Left lobe of liver (tissue), 2 donors: ENCODE results near the gene AAK1. TPM values are rescaled to one million over a fixed set of nuclear protein-coding genes. Genes with fewer than 3 reads are reported as not detected.
"Not testable (repeated sequence)": the region's sequence is repeated elsewhere in the genome, so short reads cannot be mapped to it uniquely, and the experiment has no call there.

ENCODE experiments used
- ATAC-seq: fragments of 200-7000 bp; cut with Tn5 transposase; one replicate; pipeline ENCODE4 v1.9.1; 2020; ENCODE audit warnings: mild to moderate bottlenecking, moderate library complexity
- DNase-seq: peaks from one replicate; pipeline ENCODE4 v3.0.0-alpha.2; 2020; ENCODE audit warnings: low spot score
- total RNA-seq: library from RNA; stranded (reverse); gene quantifications from one replicate; pipeline ENCODE4 v1.2.1, GENCODE V29; 2021
- donor health status: DM: no; HTN: no; CAD: no; lungs with moderate emphysema.
- donor health status: DM: no; HTN: yes; CAD: no.

AAK1 gene
- total RNA-seq, 1 donor from 2014 or later, result 16.2 TPM

DNA sequence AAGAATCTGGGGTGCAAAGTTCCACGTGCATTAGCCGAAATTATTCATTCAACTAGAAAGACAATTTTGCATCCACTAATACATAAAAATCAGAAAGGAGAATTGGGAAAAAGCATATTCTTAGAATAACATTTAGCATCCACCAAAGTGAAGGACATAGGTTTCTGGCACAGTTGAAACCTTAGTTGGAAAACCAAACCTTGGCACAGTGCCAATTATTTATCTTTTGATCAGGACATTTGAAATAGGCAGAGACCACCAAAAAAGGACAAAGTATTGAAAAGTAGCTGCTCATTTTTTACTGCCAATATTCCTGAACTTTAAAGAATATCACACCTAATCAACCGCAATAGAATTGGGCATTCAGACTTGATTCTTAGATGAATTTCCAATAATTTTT lies 180.8 kb downstream of the AAK1 start:
- DNase-seq (no peak), ATAC-seq (no peak)

DNA sequence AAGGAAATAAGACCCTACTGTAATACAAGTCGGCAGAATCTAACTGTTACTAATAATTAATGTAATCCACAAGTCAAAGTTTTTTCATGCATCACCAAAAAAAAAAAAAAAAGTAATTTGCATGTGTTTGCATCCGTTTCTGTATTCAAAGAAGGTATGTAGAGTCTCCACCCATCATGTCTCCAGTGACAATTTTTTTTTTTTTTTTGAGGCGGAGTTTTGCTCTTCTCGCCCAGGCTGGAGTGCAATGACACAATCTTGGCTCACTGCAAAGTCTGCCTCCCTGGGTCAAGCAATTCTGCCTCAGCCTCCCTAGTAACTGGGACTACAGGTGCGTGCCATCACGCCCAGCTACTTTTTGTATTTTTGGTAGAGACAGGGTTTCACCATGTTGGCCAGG lies 182.1 kb downstream of the AAK1 start:
- no peak for DNase-seq

DNA sequence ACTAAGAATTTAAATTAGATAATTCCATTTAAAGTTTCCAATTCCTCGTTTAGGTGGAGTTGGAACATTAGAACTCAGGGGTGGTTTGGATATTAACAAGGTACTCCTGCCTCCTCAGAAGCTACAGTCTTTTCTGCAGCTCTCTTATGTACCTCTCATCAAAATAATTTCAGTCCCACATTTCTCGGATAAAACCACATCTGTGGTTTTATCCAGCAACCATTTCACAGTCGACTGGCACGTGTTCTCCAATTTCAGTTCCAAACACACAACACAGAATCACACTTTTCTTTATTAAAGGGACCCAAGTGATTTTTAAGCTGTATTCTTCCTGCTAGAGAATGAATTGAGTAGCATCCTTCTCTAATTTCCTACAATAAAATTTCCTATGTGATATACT lies 183.6 kb downstream of the AAK1 start:
- ATAC-seq (no peak), DNase-seq (no peak)

More for the DNA sequence above, 182.1 kb downstream of the AAK1 start:
- no peak for ATAC-seq

DNA sequence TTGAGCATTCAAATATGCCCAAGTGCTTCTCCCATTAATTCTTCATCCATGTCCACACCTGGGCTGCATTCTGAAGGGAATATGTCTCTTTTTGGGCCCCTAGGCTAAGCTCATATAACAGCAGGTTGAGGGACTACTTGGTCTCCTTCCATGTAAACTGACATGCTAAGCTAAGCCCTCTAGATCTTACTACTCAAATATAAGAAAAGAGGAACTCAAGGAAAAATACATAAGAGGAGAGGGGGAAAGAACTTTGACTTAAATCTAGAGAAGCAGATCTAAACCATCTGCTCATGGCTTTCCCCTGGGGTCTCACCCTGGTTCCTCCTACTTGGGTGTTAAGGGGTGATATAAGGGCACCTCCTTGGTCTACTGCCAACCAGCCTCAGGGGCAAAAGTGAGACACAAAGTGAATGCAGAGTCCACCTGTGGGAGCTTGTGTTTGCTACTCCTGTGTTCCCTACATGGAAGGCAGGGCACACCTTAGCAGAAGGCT lies 186.5 kb downstream of the AAK1 start:
- DNase-seq (no peak), ATAC-seq (no peak)

DNA sequence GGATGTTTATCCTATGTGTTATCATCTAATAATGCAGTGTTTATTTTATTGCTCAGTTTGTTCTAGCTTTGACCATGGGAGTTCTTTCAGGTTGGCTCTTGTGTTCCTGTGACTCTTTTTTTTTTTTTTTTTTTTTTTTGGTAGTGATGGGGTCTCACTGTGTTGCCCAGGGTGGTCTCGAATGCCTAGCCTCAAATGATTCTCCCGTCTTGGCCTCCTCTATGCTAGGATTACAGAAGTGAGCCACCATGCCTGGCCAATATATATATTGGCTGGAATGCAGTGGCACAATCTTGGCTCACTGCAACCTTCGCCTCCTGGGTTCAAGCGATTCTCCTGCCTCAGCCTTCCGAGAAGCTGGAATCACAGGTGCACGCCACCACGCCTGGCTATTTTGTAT lies 187.4 kb downstream of the AAK1 start:
- ATAC-seq (no peak), DNase-seq (no peak)

DNA sequence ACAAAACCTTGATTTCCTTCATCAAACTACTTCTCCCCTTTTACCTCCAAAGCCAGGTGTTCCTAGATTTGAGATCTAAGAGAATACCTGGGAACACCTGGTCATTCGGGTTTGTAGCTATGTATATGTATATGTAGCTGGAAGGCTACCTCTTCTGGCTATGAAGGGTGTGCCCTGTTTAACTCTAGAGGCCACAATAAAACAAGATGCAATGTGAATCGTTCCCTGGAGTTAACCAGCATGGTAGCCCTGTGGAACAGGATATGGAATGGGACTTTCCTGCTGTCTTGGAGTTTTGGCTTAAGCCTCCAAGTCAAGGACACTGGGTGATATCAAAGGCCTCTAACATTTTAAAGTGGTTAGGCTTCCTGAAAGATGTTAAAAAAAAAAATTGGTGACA lies 188.6 kb downstream of the AAK1 start:
- ATAC-seq, result no peak
- no peak for DNase-seq

DNA sequence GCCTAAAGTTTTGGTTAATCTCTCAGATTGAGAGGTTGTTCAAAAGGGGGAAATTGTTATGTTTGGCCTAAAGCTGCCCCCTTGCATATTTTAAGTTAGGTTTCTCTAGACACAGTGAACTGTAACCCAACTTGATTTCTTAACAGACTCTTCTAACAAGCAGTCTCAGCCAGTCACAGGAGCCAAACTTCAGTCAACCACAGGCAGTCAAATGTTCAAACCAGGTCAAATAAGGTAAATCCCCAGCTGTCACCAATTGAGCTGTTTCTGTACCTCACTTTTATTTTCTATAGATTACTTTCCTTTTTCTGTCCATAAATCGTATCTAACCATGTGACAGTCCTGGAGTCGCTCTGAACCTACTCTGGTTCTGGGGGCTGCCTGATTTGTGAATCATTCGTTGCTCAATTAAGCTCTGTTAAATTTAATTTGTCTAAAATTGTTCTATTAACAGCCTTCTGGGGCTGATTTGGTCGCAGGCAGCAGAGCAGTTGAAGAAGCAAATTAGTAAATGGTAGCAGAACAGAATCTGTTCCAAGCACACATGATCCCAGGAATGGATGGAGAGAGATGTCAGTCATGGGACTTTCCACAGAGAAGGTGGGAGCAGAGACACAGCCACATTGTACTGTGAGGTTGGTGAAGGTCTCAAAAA lies 189.9 kb downstream of the AAK1 start:
- ATAC-seq, result no peak
- no peak for DNase-seq

DNA sequence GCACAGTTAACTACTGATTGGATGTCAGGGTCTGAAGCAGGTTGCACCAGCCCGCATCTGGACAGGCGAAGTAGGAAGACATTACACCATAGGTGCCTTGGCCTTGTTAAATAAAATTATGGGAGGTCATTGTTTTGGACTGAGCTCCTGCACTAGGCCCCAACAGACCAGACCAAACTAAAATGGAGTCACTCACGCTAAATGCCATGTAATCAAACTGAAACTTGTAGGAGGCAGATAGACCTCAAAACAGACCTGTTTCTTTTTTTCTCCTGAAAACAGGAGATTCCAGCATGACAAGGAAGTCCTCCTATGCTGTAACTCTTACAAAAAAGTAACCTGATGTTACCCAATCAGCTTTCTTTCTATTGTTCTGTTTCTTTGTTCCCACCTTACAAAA lies 190.9 kb downstream of the AAK1 start:
- DNase-seq (no peak), ATAC-seq (no peak)

DNA sequence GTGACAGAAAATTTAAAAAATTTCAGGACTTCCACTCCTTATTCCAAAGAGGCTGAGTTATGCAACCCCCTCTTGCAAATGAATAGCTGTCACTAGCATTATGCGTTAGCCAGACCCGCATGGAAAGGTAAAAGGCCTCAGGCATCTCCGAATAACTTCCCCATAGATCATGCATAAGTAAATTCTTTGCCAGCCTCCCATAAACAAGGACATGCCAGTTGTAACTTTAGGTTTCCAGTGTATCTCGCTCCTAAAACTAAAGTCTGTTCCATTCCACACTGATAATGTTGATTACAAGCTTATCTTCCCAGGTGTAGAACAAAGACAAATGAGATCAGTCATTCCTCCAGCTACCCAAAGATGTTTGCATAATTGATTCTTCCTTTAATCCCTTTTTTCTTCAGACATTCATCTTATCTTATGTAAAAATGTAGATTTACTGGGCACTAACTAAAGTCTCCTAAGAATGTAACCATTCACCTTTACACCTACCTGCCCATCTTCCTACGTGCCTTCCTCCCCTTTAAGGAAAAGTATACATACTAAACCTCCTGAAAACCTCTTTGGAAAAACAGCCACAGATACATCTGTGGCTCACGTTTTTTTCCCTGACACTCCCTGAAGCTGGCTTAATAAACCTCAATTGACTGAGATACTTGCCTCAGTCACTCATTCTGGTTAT lies 192.7 kb downstream of the AAK1 start:
- ATAC-seq (no peak), DNase-seq (no peak)

DNA sequence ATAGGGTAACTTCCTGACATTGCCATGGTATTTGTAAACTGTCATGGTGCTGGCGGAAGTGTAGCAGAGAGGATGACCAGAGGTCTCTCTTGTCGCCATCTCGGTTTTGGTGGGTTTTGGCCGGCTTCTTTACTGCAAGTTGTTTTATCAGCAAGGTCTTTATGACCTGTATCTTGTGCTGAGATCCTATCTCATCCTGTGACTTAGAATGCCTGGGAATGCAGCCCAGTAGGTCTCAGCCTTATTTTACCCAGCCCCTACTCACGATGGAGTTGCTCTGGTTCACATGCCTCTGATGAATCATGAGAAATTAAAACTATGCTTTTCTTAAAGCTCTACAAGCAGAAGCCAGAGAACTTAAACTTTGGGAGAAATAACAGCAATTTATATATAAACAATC lies 193.6 kb downstream of the AAK1 start:
- DNase-seq (no peak), ATAC-seq (no peak)

DNA sequence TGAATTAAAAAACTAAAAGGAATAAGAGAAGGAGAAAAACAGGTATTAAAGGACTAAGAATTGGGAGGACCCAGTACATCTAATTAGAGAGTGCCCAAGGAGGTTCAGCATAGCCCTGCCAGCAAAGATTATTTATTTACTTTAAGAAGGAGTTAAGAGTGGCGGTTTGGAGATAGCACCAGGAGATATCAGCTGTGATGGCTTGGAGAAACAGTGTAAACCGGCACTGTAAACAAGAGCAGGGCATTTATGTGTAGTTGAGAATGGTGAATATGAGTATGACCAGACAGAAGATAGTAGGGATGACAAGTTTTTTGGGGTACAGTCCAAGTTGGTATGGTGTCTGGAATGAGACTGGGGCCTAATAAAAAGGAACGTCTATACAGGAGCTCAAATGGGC lies 199.9 kb downstream of the AAK1 start:
- not testable (repeated sequence) for DNase-seq, ATAC-seq

DNA sequence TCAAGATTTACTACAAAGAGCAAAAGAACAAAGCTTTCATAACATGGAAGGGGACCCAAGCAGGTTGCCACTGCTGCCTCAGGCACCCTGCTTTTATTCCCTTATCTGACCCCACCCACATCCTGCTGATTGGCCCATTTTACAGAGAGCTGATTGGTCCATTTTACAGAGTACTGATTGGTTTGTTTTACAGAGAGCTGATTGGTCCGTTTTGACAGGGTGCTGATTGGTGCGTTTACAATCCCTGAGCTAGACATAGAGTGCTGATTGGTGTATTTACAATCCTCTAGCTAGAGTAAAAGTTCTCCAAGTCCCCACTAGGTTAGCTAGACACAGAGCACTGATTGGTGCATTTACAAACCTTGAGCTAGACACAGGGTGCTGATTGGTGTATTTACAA lies 204.0 kb downstream of the AAK1 start:
- DNase-seq, ATAC-seq: not testable (repeated sequence)

DNA sequence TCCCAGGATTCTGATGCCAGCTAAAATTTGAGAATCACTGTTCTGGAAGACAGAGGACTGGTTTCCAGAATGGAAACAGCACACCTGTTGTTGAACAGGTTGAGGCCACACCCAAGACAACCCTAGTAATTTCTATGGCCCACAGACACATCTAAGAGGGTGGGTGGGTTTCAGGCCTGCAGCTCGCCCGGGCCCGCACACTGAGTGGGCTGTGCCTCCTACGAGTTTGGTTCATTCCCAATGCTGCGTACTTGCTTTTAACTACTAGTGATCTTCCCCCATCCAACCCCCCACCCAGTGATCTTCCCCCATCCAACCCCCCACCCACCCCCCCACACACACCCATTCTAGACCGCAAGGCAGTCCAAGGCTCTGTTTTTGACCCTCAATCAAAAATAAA lies 205.0 kb downstream of the AAK1 start:
- no peak for ATAC-seq
- DNase-seq, result no peak

DNA sequence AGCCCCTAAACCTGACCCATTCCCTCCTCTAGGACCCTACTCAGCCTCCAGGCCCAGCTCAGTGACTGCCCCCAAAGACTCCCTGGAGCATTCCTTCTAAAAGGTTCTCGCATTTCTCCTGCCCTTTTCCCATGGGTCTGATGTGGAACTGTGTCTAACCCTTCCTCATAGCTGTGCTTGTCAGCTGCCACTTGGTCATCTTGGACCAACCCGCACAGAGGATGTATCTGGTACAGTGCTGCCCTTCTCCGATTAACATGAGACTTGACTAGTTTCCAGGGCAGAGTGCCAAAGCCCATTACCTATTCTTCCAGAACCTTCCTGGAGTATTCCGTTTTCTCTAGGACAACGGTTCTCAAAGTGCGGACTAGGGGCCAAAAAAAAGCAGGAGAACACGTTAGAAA lies 205.8 kb downstream of the AAK1 start:
- DNase-seq (no peak), ATAC-seq (peak; percentile 53)

DNA sequence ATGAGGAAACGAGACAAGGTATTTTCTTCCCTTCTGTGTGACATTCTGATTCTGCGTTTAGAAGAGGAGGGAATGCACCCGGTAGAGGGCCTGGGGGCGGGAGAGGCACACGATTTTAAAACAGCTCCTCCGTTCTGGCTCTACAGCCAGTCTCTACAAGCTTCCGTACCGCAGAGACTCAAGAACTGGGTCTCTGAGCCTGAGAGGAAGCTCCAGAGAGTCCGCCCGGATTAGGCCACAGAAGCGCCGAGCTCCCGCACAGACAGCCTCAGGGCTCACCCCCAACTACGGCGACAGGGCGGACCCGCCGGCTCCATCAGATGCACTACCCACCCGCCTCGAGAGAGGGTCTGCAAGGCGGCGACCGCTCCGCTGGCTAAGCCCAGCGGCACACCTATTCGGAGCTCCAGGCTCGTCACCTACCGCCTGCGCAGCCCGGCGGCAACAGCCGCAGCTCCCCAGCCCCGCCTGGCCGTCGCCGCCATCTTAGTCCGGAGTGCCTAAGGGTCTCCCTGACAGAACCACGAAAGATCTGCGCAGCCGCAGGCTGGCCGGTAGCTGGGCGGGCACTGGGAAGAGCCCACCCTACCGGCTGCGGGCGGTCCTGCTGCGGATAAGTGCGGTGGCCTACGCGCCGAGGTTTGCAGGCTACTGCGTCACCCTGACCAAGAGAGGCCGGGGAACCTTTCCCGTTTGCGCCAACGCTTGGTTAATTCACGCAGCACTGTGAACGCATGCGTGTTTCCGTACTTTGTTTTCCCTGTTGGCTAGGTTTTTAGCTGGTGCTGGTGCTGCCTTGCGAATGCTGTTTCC lies 206.4 kb downstream of the AAK1 start, which contains the start of gene NFU1:
NFU1 (minus strand) TSS at position 498 of the 813 bp plus-strand sequence; CDS start at position 485, 13 bp downstream.
- ATAC-seq (peak; percentile 94), DNase-seq (peak; percentile 94)

DNA sequence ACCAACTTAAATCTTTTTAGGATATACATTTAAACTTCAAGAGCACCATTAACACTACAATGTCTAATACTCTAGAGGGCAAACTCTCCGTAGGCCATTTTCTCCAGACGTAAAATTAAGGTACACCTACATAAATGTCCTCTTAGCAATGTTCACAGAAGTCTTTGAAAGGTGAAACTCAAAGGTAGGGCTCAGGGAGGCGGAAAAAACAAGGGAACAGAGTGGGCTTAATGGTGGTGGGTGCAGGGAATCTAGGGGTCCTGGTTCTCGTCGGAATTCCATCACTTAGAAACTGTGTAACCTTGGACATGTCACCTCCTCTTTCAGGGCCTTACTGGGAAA lies 207.0 kb downstream of the AAK1 start:
- DNase-seq (no peak), ATAC-seq (peak; percentile 4)

DNA sequence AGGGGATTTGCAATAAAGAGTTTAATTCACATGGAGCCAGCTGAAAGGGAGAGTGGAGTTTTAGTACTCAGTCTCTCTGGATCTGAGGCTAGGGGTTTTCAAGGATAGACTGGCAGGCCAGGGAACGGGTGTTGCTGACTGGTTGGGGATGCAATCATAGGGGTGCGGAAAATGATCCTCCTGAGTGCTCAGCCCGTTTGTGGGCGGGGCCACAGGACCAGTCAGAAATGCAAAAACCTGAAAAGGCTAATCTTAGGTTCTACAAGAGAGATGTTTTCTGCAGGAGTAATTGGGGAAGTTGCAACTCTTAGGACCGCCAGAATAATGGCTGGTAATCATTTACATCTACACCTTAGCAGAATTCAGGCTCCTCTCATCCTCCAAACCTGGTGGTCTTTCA lies 208.8 kb downstream of the AAK1 start:
- ATAC-seq, result no peak
- no peak for DNase-seq

DNA sequence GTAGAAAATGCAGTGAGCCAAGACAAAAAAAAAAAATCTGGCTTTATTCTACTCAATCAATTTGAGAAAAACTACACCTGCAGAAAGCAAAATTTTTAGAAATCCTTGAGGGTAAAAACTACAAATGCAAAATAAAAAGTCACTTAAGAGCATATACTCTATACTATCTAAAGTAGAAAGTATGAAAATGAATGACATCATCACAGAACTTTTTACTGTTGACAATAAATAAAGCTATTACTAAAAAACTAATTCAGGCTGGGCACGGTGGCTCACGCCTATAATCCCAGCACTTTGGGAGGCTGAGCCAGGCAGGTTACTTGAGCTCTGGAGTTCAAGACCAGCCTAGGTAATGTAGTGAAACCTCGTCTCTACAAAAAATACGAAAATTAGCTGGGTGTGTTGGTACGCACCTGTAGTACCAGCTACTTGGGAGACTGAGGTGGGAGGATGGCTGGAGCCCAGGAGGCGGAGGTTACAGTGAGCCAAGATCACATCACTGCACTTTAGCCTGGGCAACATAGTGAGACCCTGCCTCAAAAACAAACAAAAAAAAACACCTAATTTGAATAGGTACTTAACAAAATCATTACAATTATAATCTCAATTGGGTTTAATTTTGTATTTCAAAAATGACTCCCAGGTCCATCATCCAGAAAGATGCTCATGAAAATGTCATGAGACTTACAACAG lies 213.9 kb downstream of the AAK1 start:
- DNase-seq, result no peak
- ATAC-seq, result no peak

DNA sequence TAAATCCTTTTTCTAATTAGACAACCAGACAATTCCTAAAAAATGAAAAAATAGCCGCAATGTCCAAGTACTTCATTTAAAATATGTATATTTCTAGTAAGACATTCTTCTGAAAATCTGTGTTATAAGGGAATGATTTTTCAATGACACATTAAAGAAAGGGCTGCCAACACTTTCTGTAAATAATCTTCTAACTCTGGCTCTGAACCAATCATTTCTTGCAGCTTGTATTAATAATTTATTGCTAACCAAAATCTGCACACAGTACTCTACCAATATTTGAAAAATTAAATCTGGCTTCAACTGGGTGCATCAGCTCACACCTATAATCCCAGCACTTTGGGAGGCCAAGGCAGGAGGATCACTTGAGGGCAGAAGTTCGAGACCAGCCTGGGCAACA lies 214.6 kb downstream of the AAK1 start:
- ATAC-seq, result no peak
- no peak for DNase-seq

DNA sequence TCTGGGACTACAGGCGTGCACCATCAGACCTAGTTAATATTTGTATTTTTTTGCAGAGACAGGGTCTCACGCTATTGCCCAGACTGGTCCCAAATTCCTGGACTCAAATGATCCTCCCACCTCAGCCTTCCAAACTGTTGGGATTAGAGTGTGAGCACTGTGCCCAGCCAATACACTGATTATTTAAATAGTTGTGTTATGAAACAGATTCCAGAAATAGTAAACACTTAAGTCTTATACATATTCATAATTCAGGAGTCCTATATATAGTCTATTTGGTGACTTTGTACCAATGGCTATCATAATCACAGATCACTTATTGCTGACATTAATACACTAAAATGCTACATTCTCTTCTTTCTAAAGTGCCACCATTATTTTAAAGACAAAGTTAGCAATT lies 219.1 kb downstream of the AAK1 start:
- ATAC-seq, result no peak
- DNase-seq, result no peak

DNA sequence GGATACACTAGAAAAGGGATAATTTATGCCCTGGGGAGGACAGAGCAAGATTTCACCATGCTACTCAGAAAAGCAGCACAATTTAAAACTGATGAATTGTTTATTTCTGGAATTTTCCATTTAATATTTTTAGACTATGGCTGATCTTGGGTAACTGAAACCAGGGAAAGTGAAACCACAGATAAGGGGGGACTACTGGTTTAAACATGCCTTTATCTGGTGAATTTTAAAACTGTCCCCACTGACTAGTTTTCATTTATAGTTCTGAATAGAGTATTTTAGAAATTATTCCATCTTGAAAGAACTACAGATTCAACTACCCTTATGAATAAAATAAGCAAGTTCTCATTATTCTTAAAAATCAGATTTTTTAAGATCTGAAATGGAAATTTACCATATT lies 221.3 kb downstream of the AAK1 start:
- no peak for DNase-seq
- no peak for ATAC-seq
